Colonic mucosa (tissue), 4 donors: ENCODE results near the gene PLTP. TPM values are rescaled to one million over a fixed set of nuclear protein-coding genes. Genes with fewer than 3 reads are reported as not detected.
A peak's percentile ranks its signal among the peaks of the same experiment; 100 is the strongest.

ENCODE experiments used
- DNase-seq: peaks from one replicate; pipeline ENCODE4 v3.0.0-alpha.2; 2020
- H3K27ac ChIP-seq: fragments of 200-600 bp; one replicate; pipeline ENCODE4 v1.8.0; 2021
- H3K27me3 ChIP-seq: fragments of 200-600 bp; one replicate; pipeline ENCODE4 v1.8.0; 2021
- H3K36me3 ChIP-seq: fragments of 200-600 bp; one replicate; pipeline ENCODE4 v1.8.0; 2021
- H3K4me1 ChIP-seq: fragments of 200-600 bp; one replicate; pipeline ENCODE4 v1.8.0; 2021; ENCODE audit warnings: mild to moderate bottlenecking
- H3K4me3 ChIP-seq: fragments of 200-600 bp; one replicate; pipeline ENCODE4 v1.8.0; 2021
- H3K9ac ChIP-seq, 2 donors: one replicate each; pipeline ENCODE4 v1.7.0; 2013; ENCODE audit warnings: control low read depth in 2 of 2, low read depth in 2 of 2, low read length in 2 of 2
- H3K9me3 ChIP-seq: fragments of 200-600 bp; one replicate; pipeline ENCODE4 v1.8.0; 2021
- CTCF ChIP-seq: fragments of 200-600 bp; IDR thresholded peaks from one replicate; pipeline ENCODE4 v1.8.0; 2022; ENCODE audit warnings: antibody characterized with exemption, mild to moderate bottlenecking
- intact Hi-C: fragments of 100-400 bp; cut with DNase I; formaldehyde crosslinking; loops from one replicate; pipeline ENCODE4 v1.14.1; 2022
- total RNA-seq, 2 donors: library from RNA; stranded (reverse); fragmentation: NEBNext Ultra II Directional in 1 of 2; extraction: Animal tissue kit (Norgen Biotek cat#: 25700) in 1 of 2; gene quantifications; one replicate each; pipeline ENCODE4 v1.2.1, GENCODE V29; 2021
- donor health status: healthy.
- donor health status: DM: no; HTN: no; CAD: no.
- donor health status: DM: no; HTN: no; CAD: no.

The PLTP gene
- total RNA-seq, 2 donors from 2014 or later = 17.4 to 36.2 TPM

- Histone ChIP-seq H3K27me3 (no peaks in the 10 kb centered on the region), H3K9me3 (no peaks in the 10 kb centered on the region), H3K36me3 (peaks cover 13% of the 10 kb centered on the region), H3K27ac (no peak overlapping the region), H3K4me3 (no peak overlapping the region), H3K4me1 (peaks cover 18% of the 10 kb centered on the region), H3K9ac (no peak overlapping the region)
- DNase-seq = no peak
- intact Hi-C loops = loop anchor here (5.0 kb wide), 2 partner anchors 38 to 68 kb away; partner anchors contain the start of gene PCIF1
- no peak for TF ChIP-seq CTCF
Measured at GRCh38 chr20:45894797-45895196, 17.2 kb downstream of the PLTP start.

- Histone ChIP-seq H3K4me1 (peaks cover 18% of the 10 kb centered on the region), H3K9me3 (no peaks in the 10 kb centered on the region), H3K9ac (no peak overlapping the region), H3K27ac (no peak overlapping the region), H3K27me3 (no peaks in the 10 kb centered on the region), H3K36me3 (peaks cover 13% of the 10 kb centered on the region), H3K4me3 (no peak overlapping the region)
- no peak for DNase-seq
- intact Hi-C loops = loop anchor here (5.0 kb wide), 2 partner anchors 38 to 68 kb away; partner anchors contain the start of gene PCIF1
- TF ChIP-seq CTCF = no peak
Measured at GRCh38 chr20:45893831-45894230, 18.1 kb downstream of the PLTP start.

GRCh38 chr20:45892828-45893500 is 19.0 kb downstream of the PLTP start:
- H3K9ac ChIP-seq = peak overlapping the region; percentile 40 to 86
- intact Hi-C loops = loop anchor here (5.0 kb wide), 2 partner anchors 39 to 69 kb away; partner anchors contain the start of gene PCIF1
- no peak overlapping the region for H3K4me3 ChIP-seq
- H3K27ac ChIP-seq = peak overlapping the region; percentile 71
- peaks cover 18% of the 10 kb centered on the region for H3K4me1 ChIP-seq
- no peak for TF ChIP-seq CTCF
- peaks cover 13% of the 10 kb centered on the region for H3K36me3 ChIP-seq
- peak; percentile 81 for DNase-seq
- H3K9me3 ChIP-seq = no peaks in the 10 kb centered on the region
- H3K27me3 ChIP-seq = no peaks in the 10 kb centered on the region

GRCh38 chr20:45892049-45892825 is 19.7 kb downstream of the PLTP start:
- peak overlapping the region; percentile 94 for H3K4me3 ChIP-seq
- no peaks in the 10 kb centered on the region for H3K9me3 ChIP-seq
- peak; percentile 57 for DNase-seq
- no peak for TF ChIP-seq CTCF
- intact Hi-C loops = loop anchor here (5.0 kb wide), 2 partner anchors 40 to 70 kb away; partner anchors contain the start of gene PCIF1
- peaks cover 18% of the 10 kb centered on the region for H3K4me1 ChIP-seq
- H3K27ac ChIP-seq = peak overlapping the region; percentile 71
- H3K36me3 ChIP-seq = peaks cover 13% of the 10 kb centered on the region
- peak overlapping the region; percentile 86 to 96 for H3K9ac ChIP-seq
- no peaks in the 10 kb centered on the region for H3K27me3 ChIP-seq
